ENCODE data around the gene IFI44. TPM values are rescaled to one million over a fixed set of nuclear protein-coding genes. Genes with fewer than 3 reads are reported as not detected.
A peak's percentile ranks its signal among the peaks of the same experiment; 100 is the strongest.

The IFI44 gene
- total and polyA plus RNA-seq, 4 experiments from 2014 or later, result 20.2 to 49.4 (median 44.6) TPM

DNA sequence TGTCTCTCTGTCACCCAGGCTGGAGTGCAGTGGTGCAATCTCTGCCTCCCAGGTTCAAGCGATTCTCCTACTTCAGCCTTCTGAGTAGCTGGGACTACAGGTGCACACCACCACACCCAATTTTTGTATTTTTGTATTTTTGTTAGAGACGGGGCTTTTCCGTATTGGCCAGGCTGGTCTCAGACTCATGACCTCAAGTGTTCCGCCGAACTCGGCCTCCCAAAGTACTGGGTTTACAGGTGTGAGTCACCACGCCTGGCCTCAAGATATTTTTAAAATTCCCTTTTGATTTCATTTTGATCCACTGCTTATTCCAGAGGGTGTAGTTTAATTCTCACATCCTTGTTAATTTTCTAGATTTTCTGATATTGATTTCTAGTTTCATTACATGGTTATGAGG is 25.6 kb upstream of the IFI44 start:
- Mint-ChIP-seq H3K4me3 (peak overlapping the region; percentile 57 to 85 (median 74)), H3K27me3 (no peaks in the 10 kb centered on the region), H3K36me3 (peaks cover 6 to 27% of the 10 kb centered on the region in 2 donors), H3K9me3 (no peaks in the 10 kb centered on the region), H3K27ac (peak overlapping the region; percentile 30 to 83 (median 61)), H3K4me1 (peaks cover 49 to 70% (median 60%) of the 10 kb centered on the region in 4 donors)
- CTCF ChIA-PET (ENCODE audit: partially characterized antibody), result interaction anchor here (5.7 kb wide), 1 partner anchor 49 kb away, joined by 107 read pairs; no protein-coding TSS in a partner anchor
- Histone ChIP-seq H3K27ac (ENCODE audit: low read depth, low read length) (no peak overlapping the region), H3K27me3 (ENCODE audit: insufficient read depth, low read length) (no peaks in the 10 kb centered on the region), H3K9me3 (ENCODE audit: control insufficient read depth in 1 of 2, low read length in 2 of 2) (no peaks in the 10 kb centered on the region), H3K4me3 (ENCODE audit: low read length in 2 of 2) (no peak overlapping the region), H3K36me3 (ENCODE audit: insufficient read depth, low read length) (no peaks in the 10 kb centered on the region), H3K4me1 (ENCODE audit: insufficient read depth, low read length) (peaks cover 53% of the 10 kb centered on the region)
- POLR2A ChIA-PET (ENCODE audit: partially characterized antibody), result interaction anchor here (1.3 to 2.4 kb wide), 2 partner anchors 22 to 25 kb away, joined by 3 to 18 read pairs; no protein-coding TSS in a partner anchor
- intact Hi-C loops (cut with micrococcal nuclease), result loop anchor here (10.0 kb wide), 2 partner anchors 649 to 939 kb away; partner anchors contain the start of genes FUBP1 and ZZZ3
- no peak for DNase-seq

DNA sequence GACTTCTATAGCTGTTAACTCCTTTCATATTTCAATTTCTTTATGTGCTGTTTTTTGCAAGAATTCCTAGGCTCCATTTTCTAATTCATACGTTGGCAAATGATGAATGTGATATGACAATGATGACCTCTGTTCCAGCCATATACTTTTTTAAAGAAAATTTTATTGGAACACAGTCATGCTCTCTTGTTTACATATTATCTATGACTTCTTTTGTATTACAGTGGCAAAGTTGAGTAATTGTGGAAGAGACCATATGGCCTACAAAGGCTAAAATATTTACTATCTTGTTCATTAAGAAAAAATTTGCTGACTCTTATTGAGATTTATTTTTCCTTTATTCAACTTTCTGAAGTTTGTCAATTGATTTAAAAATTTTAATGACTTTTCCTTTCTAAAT is 22.3 kb upstream of the IFI44 start:
- Histone ChIP-seq H3K36me3 (ENCODE audit: insufficient read depth, low read length) (no peaks in the 10 kb centered on the region), H3K27me3 (ENCODE audit: insufficient read depth, low read length) (no peaks in the 10 kb centered on the region), H3K27ac (ENCODE audit: low read depth, low read length) (no peak overlapping the region), H3K9me3 (ENCODE audit: control insufficient read depth in 1 of 2, low read length in 2 of 2) (no peaks in the 10 kb centered on the region), H3K4me3 (ENCODE audit: low read length in 2 of 2) (no peak overlapping the region), H3K4me1 (ENCODE audit: insufficient read depth, low read length) (peaks cover 24% of the 10 kb centered on the region)
- POLR2A ChIA-PET (ENCODE audit: partially characterized antibody), result interaction anchor here (1.2 to 1.7 kb wide), 4 partner anchors 10 to 24 kb away, joined by 3 to 5 read pairs (median 4); no protein-coding TSS in a partner anchor
- peaks cover 28 to 44% (median 37%) of the 10 kb centered on the region in 4 donors for H3K4me1 Mint-ChIP-seq
- no peak for DNase-seq
- no peak overlapping the region for H3K4me3 Mint-ChIP-seq
- peaks cover 6 to 31% of the 10 kb centered on the region in 2 donors for H3K36me3 Mint-ChIP-seq
- H3K27me3 Mint-ChIP-seq, result no peaks in the 10 kb centered on the region
- intact Hi-C loops (cut with micrococcal nuclease), result loop anchor here (10.0 kb wide), 2 partner anchors 653 to 943 kb away; partner anchors contain the start of genes FUBP1 and ZZZ3
- H3K9me3 Mint-ChIP-seq, result no peaks in the 10 kb centered on the region
- H3K27ac Mint-ChIP-seq, result no peak overlapping the region
- CTCF ChIA-PET (ENCODE audit: partially characterized antibody), result interaction anchor here (1.6 to 1.9 kb wide), 3 partner anchors 10 to 46 kb away, joined by 5 to 15 read pairs (median 6); no protein-coding TSS in a partner anchor

DNA sequence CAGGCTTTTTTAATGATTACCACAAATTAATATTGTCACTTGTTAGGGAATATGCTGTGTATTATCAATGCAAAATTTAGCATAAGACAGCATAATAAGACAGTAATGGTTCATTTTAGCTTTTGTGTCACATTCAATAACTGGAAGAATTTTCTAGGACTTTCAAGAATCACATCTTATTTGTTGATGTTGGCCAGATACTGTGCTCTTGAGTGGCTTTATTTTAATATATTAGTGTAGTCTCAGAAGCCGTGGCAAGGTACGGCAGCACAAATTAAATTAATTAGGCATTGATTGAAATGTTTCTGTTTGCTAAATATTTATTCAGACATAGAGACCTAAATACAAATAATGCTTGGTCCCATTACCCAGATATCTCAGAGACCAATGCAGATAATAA is 19.0 kb upstream of the IFI44 start:
- ChIA-PET POLR2A (ENCODE audit: partially characterized antibody) (no interaction called here), CTCF (ENCODE audit: partially characterized antibody) (no interaction called here)
- Mint-ChIP-seq H3K4me1 (peaks cover 6 to 14% (median 9%) of the 10 kb centered on the region in 4 donors), H3K27ac (no peak overlapping the region), H3K36me3 (peaks cover 3 to 25% of the 10 kb centered on the region in 2 donors), H3K4me3 (no peak overlapping the region), H3K9me3 (peaks cover 0 to 7% (median 3%) of the 10 kb centered on the region in 8 donors), H3K27me3 (no peaks in the 10 kb centered on the region)
- no peaks in the 10 kb centered on the region for H3K9me3 ChIP-seq (ENCODE audit: control insufficient read depth in 1 of 2, low read length in 2 of 2)
- no peak overlapping the region for H3K27ac ChIP-seq (ENCODE audit: low read depth, low read length)
- no peaks in the 10 kb centered on the region for H3K27me3 ChIP-seq (ENCODE audit: insufficient read depth, low read length)
- no peak overlapping the region for H3K4me3 ChIP-seq (ENCODE audit: low read length in 2 of 2)
- no peak for DNase-seq
- no peaks in the 10 kb centered on the region for H3K4me1 ChIP-seq (ENCODE audit: insufficient read depth, low read length)
- intact Hi-C loops (cut with micrococcal nuclease), result no loop called here
- no peaks in the 10 kb centered on the region for H3K36me3 ChIP-seq (ENCODE audit: insufficient read depth, low read length)

DNA sequence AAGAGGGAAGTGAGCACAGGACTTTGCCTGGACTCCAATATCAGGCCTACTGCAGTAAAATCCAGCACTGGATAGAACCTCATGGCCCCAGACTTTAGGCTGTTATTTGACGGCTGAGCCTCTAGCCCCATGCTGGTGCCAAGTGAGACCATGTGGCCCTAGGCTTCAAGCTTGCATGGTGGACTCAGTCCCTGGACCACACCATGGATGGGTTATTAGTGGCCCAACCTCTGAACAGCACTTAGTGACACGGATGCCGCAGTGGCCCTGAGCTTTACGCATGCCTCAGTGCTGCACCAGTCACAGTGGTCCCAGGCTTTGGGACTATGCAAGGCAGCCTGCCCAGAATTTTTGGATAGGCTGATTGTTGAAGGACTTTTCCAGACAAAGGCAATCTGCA is 16.4 kb upstream of the IFI44 start:
- Histone ChIP-seq H3K9me3 (ENCODE audit: control insufficient read depth in 1 of 2, low read length in 2 of 2) (no peaks in the 10 kb centered on the region), H3K36me3 (ENCODE audit: insufficient read depth, low read length) (no peaks in the 10 kb centered on the region), H3K4me3 (ENCODE audit: low read length in 2 of 2) (no peak overlapping the region), H3K27ac (ENCODE audit: low read depth, low read length) (no peak overlapping the region), H3K27me3 (ENCODE audit: insufficient read depth, low read length) (no peaks in the 10 kb centered on the region), H3K4me1 (ENCODE audit: insufficient read depth, low read length) (no peaks in the 10 kb centered on the region)
- intact Hi-C loops (cut with micrococcal nuclease), result no loop called here
- Mint-ChIP-seq H3K4me1 (peaks cover 0 to 4% (median under 1%) of the 10 kb centered on the region in 4 donors), H3K4me3 (no peak overlapping the region), H3K36me3 (peaks cover 2 to 33% of the 10 kb centered on the region in 2 donors), H3K27me3 (no peaks in the 10 kb centered on the region), H3K27ac (no peak overlapping the region), H3K9me3 (peaks cover 0 to 7% (median 3%) of the 10 kb centered on the region in 8 donors)
- no peak for DNase-seq
- ChIA-PET CTCF (ENCODE audit: partially characterized antibody) (no interaction called here), POLR2A (ENCODE audit: partially characterized antibody) (no interaction called here)

DNA sequence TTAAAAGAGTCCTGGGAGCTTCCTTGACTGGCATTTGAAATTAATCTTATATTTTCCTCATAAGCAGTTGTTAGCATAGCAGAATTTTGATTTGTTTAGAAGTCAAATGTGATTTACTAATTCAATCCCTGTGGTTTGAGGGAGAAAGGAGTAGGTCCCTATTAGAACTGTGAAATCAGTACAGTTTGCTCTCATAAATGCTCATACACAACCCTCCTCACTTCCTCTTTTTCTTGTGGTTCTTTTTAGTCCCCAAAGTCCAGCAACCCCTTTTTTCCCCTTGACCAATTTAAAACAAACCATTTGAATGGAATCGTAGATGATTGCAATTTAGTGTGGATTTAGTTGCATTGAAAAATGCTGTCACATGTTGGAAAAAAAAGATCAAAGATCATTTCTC is 9.2 kb upstream of the IFI44 start:
- Mint-ChIP-seq H3K4me3 (no peak overlapping the region), H3K27ac (peak overlapping the region in 1 of 7 donors; percentile 73), H3K27me3 (no peaks in the 10 kb centered on the region), H3K9me3 (peaks cover 2 to 13% (median 7%) of the 10 kb centered on the region in 8 donors), H3K36me3 (peaks cover 28 to 53% of the 10 kb centered on the region in 2 donors), H3K4me1 (peaks cover 15 to 25% (median 20%) of the 10 kb centered on the region in 4 donors)
- Histone ChIP-seq H3K27ac (ENCODE audit: low read depth, low read length) (no peak overlapping the region), H3K4me3 (ENCODE audit: low read length in 2 of 2) (no peak overlapping the region), H3K9me3 (ENCODE audit: control insufficient read depth in 1 of 2, low read length in 2 of 2) (no peaks in the 10 kb centered on the region), H3K27me3 (ENCODE audit: insufficient read depth, low read length) (no peaks in the 10 kb centered on the region), H3K36me3 (ENCODE audit: insufficient read depth, low read length) (no peaks in the 10 kb centered on the region), H3K4me1 (ENCODE audit: insufficient read depth, low read length) (peaks cover 16% of the 10 kb centered on the region)
- intact Hi-C loops (cut with micrococcal nuclease), result no loop called here
- DNase-seq, result no peak
- POLR2A ChIA-PET (ENCODE audit: partially characterized antibody), result interaction anchor here (2.5 kb wide), 1 partner anchor 20 kb away, joined by 8 read pairs; the partner anchor contains the start of gene IFI44L
- CTCF ChIA-PET (ENCODE audit: partially characterized antibody), result interaction anchor here (1.5 kb wide), 1 partner anchor 23 kb away, joined by 5 read pairs; no protein-coding TSS in a partner anchor

DNA sequence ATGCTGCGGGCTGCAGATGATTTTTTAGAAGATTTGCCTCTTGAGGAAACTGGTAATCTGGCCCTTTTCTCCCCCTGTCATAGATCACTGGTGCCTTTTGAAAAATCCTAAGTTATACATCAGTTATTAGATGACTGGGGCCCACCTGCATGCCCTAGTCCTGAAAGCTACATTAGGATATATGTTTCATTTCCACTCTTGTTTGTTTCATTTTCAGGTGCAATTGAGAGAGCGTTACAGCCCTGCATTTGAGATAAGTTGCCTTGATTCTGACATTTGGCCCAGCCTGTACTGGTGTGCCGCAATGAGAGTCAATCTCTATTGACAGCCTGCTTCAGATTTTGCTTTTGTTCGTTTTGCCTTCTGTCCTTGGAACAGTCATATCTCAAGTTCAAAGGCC is 8.1 kb upstream of the IFI44 start:
- H3K4me1 Mint-ChIP-seq, result peaks cover 26 to 35% (median 31%) of the 10 kb centered on the region in 4 donors
- Histone ChIP-seq H3K9me3 (ENCODE audit: control insufficient read depth in 1 of 2, low read length in 2 of 2) (no peaks in the 10 kb centered on the region), H3K4me1 (ENCODE audit: insufficient read depth, low read length) (peaks cover 27% of the 10 kb centered on the region), H3K27ac (ENCODE audit: low read depth, low read length) (no peak overlapping the region), H3K36me3 (ENCODE audit: insufficient read depth, low read length) (no peaks in the 10 kb centered on the region), H3K4me3 (ENCODE audit: low read length in 2 of 2) (no peak overlapping the region), H3K27me3 (ENCODE audit: insufficient read depth, low read length) (no peaks in the 10 kb centered on the region)
- no peak overlapping the region for H3K4me3 Mint-ChIP-seq
- no peak overlapping the region for H3K27ac Mint-ChIP-seq
- intact Hi-C loops (cut with micrococcal nuclease), result no loop called here
- ChIA-PET CTCF (ENCODE audit: partially characterized antibody) (interaction anchor here (1.4 kb wide), 1 partner anchor 21 kb away, joined by 7 read pairs; the partner anchor contains the start of gene IFI44L), POLR2A (ENCODE audit: partially characterized antibody) (interaction anchor here (1.0 to 1.4 kb wide), 2 partner anchors 14 to 21 kb away, joined by 3 read pairs; partner anchors contain the start of gene IFI44L)
- H3K36me3 Mint-ChIP-seq, result peaks cover 34 to 50% of the 10 kb centered on the region in 2 donors
- peak in 1 of 5 donors; percentile 18 for DNase-seq
- no peaks in the 10 kb centered on the region for H3K27me3 Mint-ChIP-seq
- peaks cover 2 to 13% (median 8%) of the 10 kb centered on the region in 8 donors for H3K9me3 Mint-ChIP-seq

DNA sequence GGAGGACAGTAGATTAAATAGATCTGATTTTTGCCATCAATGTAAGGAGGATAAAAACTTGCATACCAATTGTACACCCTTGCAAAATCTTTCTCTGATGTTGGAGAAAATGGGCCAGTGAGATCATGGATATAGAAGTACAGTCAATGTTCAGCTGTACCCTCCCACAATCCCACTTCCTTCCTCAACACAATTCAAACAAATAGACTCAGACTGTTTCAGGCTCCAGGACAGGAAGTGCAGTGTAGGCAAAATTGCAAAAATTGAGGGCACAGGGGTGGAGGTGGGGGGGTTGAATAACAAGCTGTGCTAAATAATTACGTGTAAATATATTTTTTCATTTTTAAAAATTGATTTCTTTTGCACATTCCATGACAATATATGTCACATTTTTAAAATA is 3.9 kb upstream of the IFI44 start:
- Histone ChIP-seq H3K27ac (ENCODE audit: low read depth, low read length) (no peak overlapping the region), H3K4me1 (ENCODE audit: insufficient read depth, low read length) (peaks cover 43% of the 10 kb centered on the region), H3K9me3 (ENCODE audit: control insufficient read depth in 1 of 2, low read length in 2 of 2) (no peaks in the 10 kb centered on the region), H3K36me3 (ENCODE audit: insufficient read depth, low read length) (no peaks in the 10 kb centered on the region), H3K4me3 (ENCODE audit: low read length in 2 of 2) (no peak overlapping the region), H3K27me3 (ENCODE audit: insufficient read depth, low read length) (no peaks in the 10 kb centered on the region)
- Mint-ChIP-seq H3K36me3 (peaks cover 37 to 42% of the 10 kb centered on the region in 2 donors), H3K9me3 (peaks cover 7 to 31% (median 19%) of the 10 kb centered on the region in 8 donors), H3K27me3 (no peaks in the 10 kb centered on the region), H3K4me3 (peak overlapping the region; percentile 38 to 88 (median 66)), H3K27ac (peak overlapping the region; percentile 54 to 88 (median 81)), H3K4me1 (peaks cover 42 to 72% (median 56%) of the 10 kb centered on the region in 4 donors)
- CTCF ChIA-PET (ENCODE audit: partially characterized antibody), result interaction anchor here (0.9 to 3.9 kb wide), 5 partner anchors 10 to 29 kb away, joined by 3 to 29 read pairs (median 7); partner anchors contain the start of gene IFI44L
- intact Hi-C loops (cut with micrococcal nuclease), result no loop called here
- POLR2A ChIA-PET (ENCODE audit: partially characterized antibody), result interaction anchor here (1.0 to 3.2 kb wide), 6 partner anchors 15 to 667 kb away, joined by 3 to 22 read pairs (median 7); partner anchors contain the start of genes FUBP1 and IFI44L
- peak; percentile 43 to 60 (median 54) for DNase-seq

Measured in CD4-positive, alpha-beta memory T cell (primary cell).